Liver (tissue), 9 donors: ENCODE results near the gene CGNL1. TPM values are rescaled to one million over a fixed set of nuclear protein-coding genes. Genes with fewer than 3 reads are reported as not detected.

Source experiments
- DNase-seq: peaks from one replicate; pipeline ENCODE4 v3.0.0-alpha.2; 2017; ENCODE audit warnings: low spot score
- H3K27ac ChIP-seq, 2 donors: one replicate each; pipeline ENCODE4 v1.7.0; 2013; ENCODE audit warnings: inconsistent platforms in 2 of 2, low read length in 2 of 2, control low read depth in 1 of 2, low read depth in 1 of 2, mild to moderate bottlenecking in 1 of 2
- H3K27me3 ChIP-seq, 4 donors: one replicate each; pipeline versions ENCODE4 v1.6.1 to v1.7.0; 2013; ENCODE audit warnings: low read length in 3 of 4, inconsistent platforms in 1 of 4, mild to moderate bottlenecking in 1 of 4, moderate library complexity in 1 of 4; ENCODE audit not compliant: control insufficient read depth in 4 of 4, insufficient read depth in 4 of 4
- H3K36me3 ChIP-seq, 4 donors: one replicate each; pipeline versions ENCODE4 v1.6.1 to v1.7.0; 2013; ENCODE audit warnings: low read length in 3 of 4, mild to moderate bottlenecking in 3 of 4, low read depth in 1 of 4, moderate library complexity in 1 of 4; ENCODE audit not compliant: control insufficient read depth in 4 of 4, insufficient read depth in 3 of 4
- H3K4me1 ChIP-seq, 4 donors: one replicate each; pipeline versions ENCODE4 v1.6.1 to v1.7.0; 2013; ENCODE audit warnings: low read length in 3 of 4, mild to moderate bottlenecking in 3 of 4, moderate library complexity in 1 of 4; ENCODE audit not compliant: control insufficient read depth in 4 of 4, insufficient read depth in 4 of 4
- H3K4me3 ChIP-seq, 3 donors: one replicate each; pipeline versions ENCODE4 v1.6.1 to v1.7.0; 2013; ENCODE audit warnings: low read length in 3 of 3, control low read depth in 1 of 3, low read depth in 1 of 3, mild to moderate bottlenecking in 1 of 3
- H3K9ac ChIP-seq, 2 donors: one replicate each; pipeline ENCODE4 v1.7.0; 2013; ENCODE audit warnings: low read length in 2 of 2, mild to moderate bottlenecking in 2 of 2, moderate library complexity in 2 of 2, control low read depth in 1 of 2, low read depth in 1 of 2
- H3K9me3 ChIP-seq, 4 donors: one replicate each; pipeline versions ENCODE4 v1.6.1 to v1.7.0; 2013; ENCODE audit warnings: low read length in 3 of 4; ENCODE audit not compliant: control insufficient read depth in 4 of 4
- EGR1 ChIP-seq, 2 donors: IDR thresholded peaks; 2 replicates each; pipeline ENCODE4 v1.6.1; 2016 to 2018; ENCODE audit warnings: antibody characterized with exemption in 2 of 2, low read depth in 2 of 2
- FOXA1 ChIP-seq: IDR thresholded peaks from 2 replicates; pipeline ENCODE4 v1.6.1; 2016; ENCODE audit warnings: antibody characterized with exemption
- HNF4A ChIP-seq, 2 donors: conservative IDR thresholded peaks; 2 replicates each; pipeline ENCODE4 v1.6.1; 2016; ENCODE audit warnings: antibody characterized with exemption in 2 of 2, mild to moderate bottlenecking in 2 of 2
- JUND ChIP-seq, 2 donors: IDR thresholded peaks; 2 replicates each; pipeline ENCODE4 v1.6.1; 2016; ENCODE audit warnings: antibody characterized with exemption in 2 of 2
- NR2F2 ChIP-seq: IDR thresholded peaks from 2 replicates; pipeline ENCODE4 v1.6.1; 2016; ENCODE audit warnings: antibody characterized with exemption
- RAD21 ChIP-seq, 2 donors: IDR thresholded peaks; 2 replicates each; pipeline ENCODE4 v1.6.1; 2016; ENCODE audit warnings: antibody characterized with exemption in 2 of 2, mild to moderate bottlenecking in 2 of 2
- TAF1 ChIP-seq: conservative IDR thresholded peaks from 2 replicates; pipeline ENCODE4 v1.6.1; 2016; ENCODE audit warnings: antibody characterized with exemption, mild to moderate bottlenecking
- YY1 ChIP-seq: IDR thresholded peaks from 2 replicates; pipeline ENCODE4 v1.6.1; 2016; ENCODE audit warnings: antibody characterized with exemption, mild to moderate bottlenecking
- WGBS: extraction: QIAGEN DNeasy Blood & Tissue Kit; methylation state at CpG from one replicate; pipeline ENCODE4 v1.1.7; 2013; 5-methylcytosine and 5-hydroxymethylcytosine counted together
- polyA plus RNA-seq, 2 donors: library from polyadenylated mRNA; stranded (reverse) in 1 of 2; unstranded in 1 of 2; fragments of 200-250 nt in 1 of 2; fragments of >200 nt in 1 of 2; fragmentation: Nextera tagmentation in 1 of 2; extraction: Ambion mirVana in 1 of 2; gene quantifications; one replicate each; pipeline versions ENCODE4 v1.2.1 to v1.2.3, GENCODE V29; 2013 to 2015
- total RNA-seq, 2 donors: library from RNA; depleted of rRNA; stranded (reverse); fragments of >200 nt; gene quantifications; one replicate each; pipeline ENCODE4 v1.2.3, GENCODE V29; 2014
- TF ChIP-seq, protein P1 (sequence below): IDR thresholded peaks from 2 replicates; pipeline ENCODE4 v1.6.1; 2016; ENCODE audit warnings: antibody characterized with exemption, mild to moderate bottlenecking
- TF ChIP-seq, protein P2 (sequence below): fragments of 150-350 bp; IDR thresholded peaks from 2 replicates; pipeline ENCODE4 v1.5.1; 2017; ENCODE audit warnings: improper control_type of control experiment, low read depth, low read length; ENCODE audit not compliant: missing input control
- TF ChIP-seq, protein P3 (sequence below): IDR thresholded peaks from 2 replicates; pipeline ENCODE4 v1.6.1; 2016; ENCODE audit warnings: antibody characterized with exemption
- TF ChIP-seq, protein P4 (sequence below): IDR thresholded peaks from 2 replicates; pipeline ENCODE4 v1.6.1; 2016; ENCODE audit warnings: antibody characterized with exemption
- TF ChIP-seq, protein P5 (sequence below): IDR thresholded peaks from 2 replicates; pipeline ENCODE4 v1.6.1; 2016; ENCODE audit warnings: antibody characterized with exemption
- donor health status: healthy.
- donor health status: healthy.
- donor health status: healthy.
- donor health status: healthy.
- donor health status: healthy.

Gene CGNL1
- total and polyA plus RNA-seq, 4 donors: 12.0 to 31.9 (median 16.1) TPM

DNA sequence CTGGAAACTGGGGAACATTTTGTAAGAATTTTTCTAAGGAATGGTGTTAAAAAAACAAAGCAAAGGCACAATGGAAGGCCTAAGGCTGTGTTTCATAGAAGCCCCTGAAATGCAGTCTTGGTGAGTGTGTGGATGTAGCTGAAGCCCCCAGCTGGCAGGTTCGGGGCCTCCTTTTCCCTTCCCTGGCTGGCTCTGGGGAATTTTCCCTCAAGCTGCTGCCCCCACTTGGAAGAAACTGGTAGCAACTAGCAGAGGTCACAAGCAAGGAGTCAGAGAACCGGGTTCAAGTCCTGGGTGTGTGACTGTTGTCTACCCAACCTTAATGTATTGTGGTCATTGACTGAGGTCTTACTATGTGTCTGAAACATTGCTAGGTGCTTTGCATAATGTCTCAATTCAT is 130.1 kb downstream of the CGNL1 start (continued):
- TF ChIP-seq, protein P1, sequence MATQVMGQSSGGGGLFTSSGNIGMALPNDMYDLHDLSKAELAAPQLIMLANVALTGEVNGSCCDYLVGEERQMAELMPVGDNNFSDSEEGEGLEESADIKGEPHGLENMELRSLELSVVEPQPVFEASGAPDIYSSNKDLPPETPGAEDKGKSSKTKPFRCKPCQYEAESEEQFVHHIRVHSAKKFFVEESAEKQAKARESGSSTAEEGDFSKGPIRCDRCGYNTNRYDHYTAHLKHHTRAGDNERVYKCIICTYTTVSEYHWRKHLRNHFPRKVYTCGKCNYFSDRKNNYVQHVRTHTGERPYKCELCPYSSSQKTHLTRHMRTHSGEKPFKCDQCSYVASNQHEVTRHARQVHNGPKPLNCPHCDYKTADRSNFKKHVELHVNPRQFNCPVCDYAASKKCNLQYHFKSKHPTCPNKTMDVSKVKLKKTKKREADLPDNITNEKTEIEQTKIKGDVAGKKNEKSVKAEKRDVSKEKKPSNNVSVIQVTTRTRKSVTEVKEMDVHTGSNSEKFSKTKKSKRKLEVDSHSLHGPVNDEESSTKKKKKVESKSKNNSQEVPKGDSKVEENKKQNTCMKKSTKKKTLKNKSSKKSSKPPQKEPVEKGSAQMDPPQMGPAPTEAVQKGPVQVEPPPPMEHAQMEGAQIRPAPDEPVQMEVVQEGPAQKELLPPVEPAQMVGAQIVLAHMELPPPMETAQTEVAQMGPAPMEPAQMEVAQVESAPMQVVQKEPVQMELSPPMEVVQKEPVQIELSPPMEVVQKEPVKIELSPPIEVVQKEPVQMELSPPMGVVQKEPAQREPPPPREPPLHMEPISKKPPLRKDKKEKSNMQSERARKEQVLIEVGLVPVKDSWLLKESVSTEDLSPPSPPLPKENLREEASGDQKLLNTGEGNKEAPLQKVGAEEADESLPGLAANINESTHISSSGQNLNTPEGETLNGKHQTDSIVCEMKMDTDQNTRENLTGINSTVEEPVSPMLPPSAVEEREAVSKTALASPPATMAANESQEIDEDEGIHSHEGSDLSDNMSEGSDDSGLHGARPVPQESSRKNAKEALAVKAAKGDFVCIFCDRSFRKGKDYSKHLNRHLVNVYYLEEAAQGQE: no peak
- TF ChIP-seq, protein P2, sequence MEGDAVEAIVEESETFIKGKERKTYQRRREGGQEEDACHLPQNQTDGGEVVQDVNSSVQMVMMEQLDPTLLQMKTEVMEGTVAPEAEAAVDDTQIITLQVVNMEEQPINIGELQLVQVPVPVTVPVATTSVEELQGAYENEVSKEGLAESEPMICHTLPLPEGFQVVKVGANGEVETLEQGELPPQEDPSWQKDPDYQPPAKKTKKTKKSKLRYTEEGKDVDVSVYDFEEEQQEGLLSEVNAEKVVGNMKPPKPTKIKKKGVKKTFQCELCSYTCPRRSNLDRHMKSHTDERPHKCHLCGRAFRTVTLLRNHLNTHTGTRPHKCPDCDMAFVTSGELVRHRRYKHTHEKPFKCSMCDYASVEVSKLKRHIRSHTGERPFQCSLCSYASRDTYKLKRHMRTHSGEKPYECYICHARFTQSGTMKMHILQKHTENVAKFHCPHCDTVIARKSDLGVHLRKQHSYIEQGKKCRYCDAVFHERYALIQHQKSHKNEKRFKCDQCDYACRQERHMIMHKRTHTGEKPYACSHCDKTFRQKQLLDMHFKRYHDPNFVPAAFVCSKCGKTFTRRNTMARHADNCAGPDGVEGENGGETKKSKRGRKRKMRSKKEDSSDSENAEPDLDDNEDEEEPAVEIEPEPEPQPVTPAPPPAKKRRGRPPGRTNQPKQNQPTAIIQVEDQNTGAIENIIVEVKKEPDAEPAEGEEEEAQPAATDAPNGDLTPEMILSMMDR: no peak
- TF ChIP-seq YY1: no peak

DNA sequence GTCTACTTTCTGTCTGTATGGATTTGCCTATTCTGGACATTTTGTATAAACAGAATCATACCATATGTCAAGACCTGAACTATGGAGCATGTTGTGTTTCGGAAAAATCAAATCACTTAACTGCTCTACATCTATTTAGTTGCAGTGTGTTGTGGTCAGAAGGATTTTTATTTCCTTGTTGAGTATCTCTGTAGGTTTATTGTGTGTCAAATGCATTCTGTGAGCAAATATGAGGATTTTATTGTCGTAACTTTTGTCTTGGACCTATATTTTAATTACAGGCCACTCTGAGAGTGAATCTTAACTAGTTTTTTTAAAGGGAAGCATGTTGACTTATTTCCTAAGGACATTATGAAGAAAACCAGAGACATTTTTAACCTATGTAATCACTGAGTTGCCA is 130.8 kb downstream of the CGNL1 start:
- TF ChIP-seq FOXA1 (no peak), RAD21 (IDR thresholded peaks at IDR 0.05) (no peak), NR2F2 (no peak), EGR1 (IDR thresholded peaks at IDR 0.05; ENCODE audit: low read depth in 2 of 2) (no peak), JUND (IDR thresholded peaks at IDR 0.05) (no peak), HNF4A (conservative IDR thresholded peaks at IDR 0.05) (no peak), TAF1 (no peak), YY1 (no peak)
- TF ChIP-seq, protein P1: no peak
- TF ChIP-seq, protein P3, sequence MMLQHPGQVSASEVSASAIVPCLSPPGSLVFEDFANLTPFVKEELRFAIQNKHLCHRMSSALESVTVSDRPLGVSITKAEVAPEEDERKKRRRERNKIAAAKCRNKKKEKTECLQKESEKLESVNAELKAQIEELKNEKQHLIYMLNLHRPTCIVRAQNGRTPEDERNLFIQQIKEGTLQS: no peak
- TF ChIP-seq, protein P4, sequence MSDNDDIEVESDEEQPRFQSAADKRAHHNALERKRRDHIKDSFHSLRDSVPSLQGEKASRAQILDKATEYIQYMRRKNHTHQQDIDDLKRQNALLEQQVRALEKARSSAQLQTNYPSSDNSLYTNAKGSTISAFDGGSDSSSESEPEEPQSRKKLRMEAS: no peak
- TF ChIP-seq, protein P5, sequence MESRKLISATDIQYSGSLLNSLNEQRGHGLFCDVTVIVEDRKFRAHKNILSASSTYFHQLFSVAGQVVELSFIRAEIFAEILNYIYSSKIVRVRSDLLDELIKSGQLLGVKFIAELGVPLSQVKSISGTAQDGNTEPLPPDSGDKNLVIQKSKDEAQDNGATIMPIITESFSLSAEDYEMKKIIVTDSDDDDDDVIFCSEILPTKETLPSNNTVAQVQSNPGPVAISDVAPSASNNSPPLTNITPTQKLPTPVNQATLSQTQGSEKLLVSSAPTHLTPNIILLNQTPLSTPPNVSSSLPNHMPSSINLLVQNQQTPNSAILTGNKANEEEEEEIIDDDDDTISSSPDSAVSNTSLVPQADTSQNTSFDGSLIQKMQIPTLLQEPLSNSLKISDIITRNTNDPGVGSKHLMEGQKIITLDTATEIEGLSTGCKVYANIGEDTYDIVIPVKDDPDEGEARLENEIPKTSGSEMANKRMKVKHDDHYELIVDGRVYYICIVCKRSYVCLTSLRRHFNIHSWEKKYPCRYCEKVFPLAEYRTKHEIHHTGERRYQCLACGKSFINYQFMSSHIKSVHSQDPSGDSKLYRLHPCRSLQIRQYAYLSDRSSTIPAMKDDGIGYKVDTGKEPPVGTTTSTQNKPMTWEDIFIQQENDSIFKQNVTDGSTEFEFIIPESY: no peak
- Histone ChIP-seq H3K4me1 (peaks cover 2 to 20% (median 6%) of the 10 kb centered on the region in 4 donors), H3K36me3 (peaks cover 0 to 4% (median 2%) of the 10 kb centered on the region in 4 donors), H3K27me3 (no peaks in the 10 kb centered on the region), H3K9ac (no peak overlapping the region), H3K9me3 (no peaks in the 10 kb centered on the region), H3K27ac (no peak overlapping the region), H3K4me3 (no peak overlapping the region)
- no peak for DNase-seq
- 90% methylated on average over 2 of the region's 2 CpGs for WGBS
